GM21825 (cell line): ENCODE data around the gene CLPTM1.

Source experiments
- ATAC-seq: cut with Tn5 transposase; IDR thresholded peaks from one replicate; pipeline ENCODE4 v1.9.1; 2021; ENCODE audit warnings: mild to moderate bottlenecking, moderate library complexity; ENCODE audit not compliant: unreplicated experiment

CLPTM1 gene

GRCh38 chr19:45008552-45008951 is 53.4 kb downstream of the CLPTM1 start:
- no peak for ATAC-seq

GRCh38 chr19:45009625-45010255 is 54.6 kb downstream of the CLPTM1 start:
- ATAC-seq, result no peak

GRCh38 chr19:45010306-45010705 is 55.1 kb downstream of the CLPTM1 start:
- no peak for ATAC-seq

GRCh38 chr19:45011959-45012358 is 56.8 kb downstream of the CLPTM1 start:
- ATAC-seq, result no peak

- ATAC-seq, result peak; percentile 65
These were observed 61.5 kb downstream of the CLPTM1 start for GRCh38 chr19:45016388-45017314.

GRCh38 chr19:45019187-45019586 is 64.0 kb downstream of the CLPTM1 start:
- ATAC-seq, result no peak

GRCh38 chr19:45020071-45020470 is 64.9 kb downstream of the CLPTM1 start:
- ATAC-seq, result no peak

- no peak for ATAC-seq
These were observed 66.8 kb downstream of the CLPTM1 start for GRCh38 chr19:45021971-45022370.

- ATAC-seq, result no peak
These were observed 67.9 kb downstream of the CLPTM1 start for GRCh38 chr19:45023048-45023447.

GRCh38 chr19:45025264-45025663 is 70.1 kb downstream of the CLPTM1 start:
- no peak for ATAC-seq

GRCh38 chr19:45027371-45027770 is 72.2 kb downstream of the CLPTM1 start:
- no peak for ATAC-seq

GRCh38 chr19:45030825-45031224 is 75.6 kb downstream of the CLPTM1 start:
- ATAC-seq, result no peak

GRCh38 chr19:45032421-45032820 is 77.2 kb downstream of the CLPTM1 start:
- no peak for ATAC-seq

GRCh38 chr19:45035755-45036154 is 80.6 kb downstream of the CLPTM1 start:
- ATAC-seq, result no peak

- no peak for ATAC-seq
These were observed 82.4 kb downstream of the CLPTM1 start for GRCh38 chr19:45037393-45038169.

GRCh38 chr19:45038931-45039893 is 84.0 kb downstream of the CLPTM1 start, which contains the start of gene CLASRP:
TSS of gene CLASRP (plus strand) at chr19:45039045. CDS start at chr19:45040213, 1,168 bp downstream.
- ATAC-seq, result peak; percentile 81

- no peak for ATAC-seq
These were observed 85.0 kb downstream of the CLPTM1 start for GRCh38 chr19:45040059-45040771.

GRCh38 chr19:45041125-45041524 is 85.9 kb downstream of the CLPTM1 start:
- ATAC-seq, result no peak
